Superior temporal gyrus (tissue), 1 donor: ENCODE data around the gene COBLL1.
"Not testable (repeated sequence)": the region's sequence is repeated elsewhere in the genome, so short reads cannot be mapped to it uniquely, and the experiment has no call there.

ENCODE experiments used
- DNase-seq: peaks from one replicate; pipeline ENCODE4 v3.0.0-alpha.2; 2016; ENCODE audit errors: extremely low spot score

The COBLL1 gene

DNA sequence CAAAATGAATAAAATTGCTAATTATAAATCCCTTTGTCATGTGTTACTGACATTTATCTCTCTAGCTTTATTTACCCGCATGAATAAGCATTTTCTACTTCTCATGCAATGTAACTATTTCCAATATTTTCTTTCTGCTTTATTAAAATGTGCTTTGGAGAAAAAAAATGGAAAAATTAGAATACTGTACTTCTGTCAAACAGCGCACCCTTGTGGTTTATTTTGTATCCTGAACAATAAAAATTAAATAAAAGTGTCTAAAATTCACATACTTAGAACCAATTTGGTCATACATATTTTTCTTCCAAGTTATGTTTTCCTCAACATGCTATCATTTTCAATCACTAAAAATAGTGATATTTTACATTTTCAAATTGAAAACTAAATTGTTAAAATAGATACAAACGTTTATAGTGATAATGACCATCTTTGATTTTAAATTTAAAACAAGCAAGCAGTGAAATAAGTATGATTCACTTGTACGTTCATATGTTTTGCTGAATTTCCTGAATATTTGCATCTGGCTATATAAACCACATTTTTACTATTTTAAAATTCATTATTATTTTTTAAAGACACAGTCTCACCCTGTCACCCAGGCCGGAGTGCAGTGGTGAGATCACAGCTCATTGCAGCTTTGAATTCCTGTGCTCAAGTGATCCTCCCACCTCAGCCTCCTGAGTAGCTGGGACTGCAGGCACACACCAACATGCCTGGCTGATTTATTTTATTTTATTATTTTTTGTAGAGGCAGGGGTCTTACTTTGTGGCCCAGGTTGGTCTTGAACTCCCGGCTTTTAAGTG is 124.4 kb downstream of the COBLL1 start:
- peak; percentile 71 for DNase-seq

GRCh38 chr2:164714471-164714870 is 127.2 kb downstream of the COBLL1 start:
- DNase-seq: no peak

DNA sequence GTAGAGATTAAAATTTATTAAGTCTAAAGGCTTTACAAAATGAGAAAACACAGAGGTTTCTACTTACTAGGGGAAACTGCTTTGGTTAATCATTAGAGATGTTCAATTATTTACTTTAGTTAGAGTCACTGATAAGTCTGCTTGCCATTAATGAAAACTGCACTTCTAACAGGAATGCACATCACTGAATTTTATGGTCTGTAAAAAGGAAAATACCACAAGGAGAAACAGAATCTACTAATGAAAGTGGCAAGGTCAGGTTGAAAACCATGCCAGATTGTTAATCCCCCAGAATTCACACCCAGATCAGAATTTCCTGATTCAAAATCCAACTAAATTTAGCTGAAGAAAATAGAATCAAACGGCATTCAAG is 129.9 kb downstream of the COBLL1 start:
- no peak for DNase-seq

DNA sequence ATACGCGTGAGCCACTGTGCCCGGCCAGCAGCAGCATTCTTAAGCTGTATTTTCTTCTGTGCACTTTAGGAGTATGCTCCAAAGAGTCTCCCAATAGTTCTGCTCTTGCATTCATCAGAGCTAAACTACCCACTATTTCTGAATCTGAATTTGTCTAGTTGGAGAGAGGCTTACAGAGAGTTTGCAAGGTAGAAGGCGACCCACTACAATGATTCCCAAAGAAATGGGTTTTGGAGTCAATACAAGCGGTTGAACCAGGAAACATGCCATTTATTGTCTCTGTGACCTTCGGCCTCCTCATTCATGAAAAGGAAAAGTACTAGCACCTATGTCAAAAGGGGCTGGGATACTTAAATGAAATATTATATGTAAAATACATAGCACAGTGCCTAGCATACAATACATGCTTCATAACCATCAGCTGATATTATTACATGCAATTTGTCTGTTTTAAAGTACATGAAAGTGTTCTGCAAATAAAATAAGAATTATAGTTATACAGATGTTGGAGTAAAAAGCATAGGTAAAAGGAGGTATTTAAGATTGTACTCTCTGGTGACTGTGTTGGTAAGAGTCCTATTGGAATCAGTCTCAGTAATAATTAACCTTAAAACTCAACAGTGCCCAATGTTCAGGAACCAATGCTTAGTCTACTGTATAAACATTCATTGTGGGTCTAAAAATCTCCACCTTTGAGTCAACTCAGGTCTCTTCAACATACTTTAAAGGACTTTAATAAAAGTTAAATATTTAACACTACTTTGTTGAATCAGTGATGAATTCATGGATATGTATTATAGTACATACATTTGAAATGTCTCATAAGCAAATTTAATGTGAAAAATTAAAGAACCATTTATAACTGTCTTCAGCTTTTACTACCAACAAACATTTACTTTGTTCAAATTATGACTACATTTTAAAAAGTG is 130.5 kb downstream of the COBLL1 start:
- DNase-seq: no peak

DNA sequence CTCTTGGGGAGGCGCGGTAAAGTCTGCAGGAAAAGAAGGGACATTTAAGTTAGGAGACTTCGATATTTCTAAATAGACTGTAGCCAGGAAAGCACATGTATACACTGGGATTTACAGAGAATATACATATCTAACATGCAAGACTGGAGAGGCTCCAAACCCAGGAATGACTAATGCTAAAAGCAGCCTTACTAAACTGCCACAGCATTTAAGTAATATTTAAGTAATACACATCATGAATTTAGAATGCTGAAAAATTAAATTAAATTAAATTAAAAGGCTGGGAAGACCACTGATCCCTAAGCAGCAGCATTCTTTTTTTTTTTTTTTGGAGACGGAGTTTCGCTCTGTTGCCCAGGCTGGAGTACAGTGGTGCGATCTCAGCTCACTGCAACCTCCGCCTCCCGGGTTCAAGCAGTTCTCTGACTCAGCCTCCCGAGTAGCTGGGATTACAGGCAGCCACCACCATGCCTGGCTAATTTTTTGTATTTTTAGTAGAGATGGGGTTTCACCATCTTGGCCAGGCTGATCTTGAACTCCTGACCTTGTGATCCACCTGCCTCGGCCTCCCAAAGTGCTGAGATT is 131.3 kb downstream of the COBLL1 start:
- DNase-seq: not testable (repeated sequence)

DNA sequence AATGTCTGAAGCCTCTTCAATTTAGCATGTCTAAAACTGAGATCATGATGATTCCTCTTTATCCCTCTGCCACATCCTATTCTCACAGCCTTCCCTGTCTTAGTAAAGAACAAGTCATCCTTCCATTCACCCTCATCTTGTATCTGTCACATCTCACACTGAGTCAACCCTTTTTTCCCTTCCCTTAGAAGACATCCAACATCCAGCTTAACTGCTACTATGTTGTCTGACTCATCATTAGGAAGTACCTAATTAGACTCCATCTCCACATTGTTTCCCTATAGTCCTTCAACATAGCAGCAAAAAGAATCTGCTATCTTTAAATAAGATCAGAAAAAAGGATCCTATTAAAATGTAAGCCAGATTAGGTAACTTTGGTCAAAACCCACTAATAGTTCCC is 135.1 kb downstream of the COBLL1 start:
- DNase-seq: no peak

- DNase-seq: no peak
Observed at GRCh38 chr2:164705412-164706167, 136.0 kb downstream of the COBLL1 start.

DNA sequence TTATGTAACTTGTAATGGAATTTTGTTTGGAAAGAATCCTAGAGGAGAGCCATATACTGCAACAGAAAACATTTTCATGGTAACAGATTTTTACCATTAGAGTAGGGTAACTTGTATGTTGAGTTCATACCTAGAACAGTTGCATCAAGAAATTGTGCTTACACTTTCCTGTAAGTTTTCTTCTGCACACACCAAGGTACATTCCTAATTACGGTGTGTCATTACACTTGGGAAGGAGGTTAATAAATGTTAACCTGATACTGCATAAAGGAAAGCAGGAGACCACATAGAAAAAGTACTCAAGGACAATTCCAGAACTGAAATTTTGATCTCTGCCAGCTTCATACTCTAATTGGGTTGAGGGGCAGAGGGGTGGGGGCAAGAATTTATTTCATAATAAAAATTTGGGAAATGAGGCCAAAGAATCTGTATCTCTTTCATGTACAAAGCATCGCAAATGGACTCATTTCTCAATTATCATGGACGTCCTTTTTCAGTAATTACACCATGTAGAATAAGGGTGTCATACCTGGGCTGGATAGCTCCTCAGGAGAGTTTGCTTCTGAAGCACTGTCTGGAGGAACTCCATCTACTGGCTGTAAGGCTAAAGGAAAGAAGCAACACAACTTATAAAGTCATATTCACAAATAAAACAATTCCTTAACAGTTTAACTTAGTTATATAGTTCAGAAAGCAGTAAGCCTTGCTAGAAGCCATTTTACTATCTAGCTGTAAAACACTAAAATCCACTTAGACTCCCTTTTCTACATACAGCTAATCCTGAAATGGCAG is 137.5 kb downstream of the COBLL1 start:
- DNase-seq: no peak

DNA sequence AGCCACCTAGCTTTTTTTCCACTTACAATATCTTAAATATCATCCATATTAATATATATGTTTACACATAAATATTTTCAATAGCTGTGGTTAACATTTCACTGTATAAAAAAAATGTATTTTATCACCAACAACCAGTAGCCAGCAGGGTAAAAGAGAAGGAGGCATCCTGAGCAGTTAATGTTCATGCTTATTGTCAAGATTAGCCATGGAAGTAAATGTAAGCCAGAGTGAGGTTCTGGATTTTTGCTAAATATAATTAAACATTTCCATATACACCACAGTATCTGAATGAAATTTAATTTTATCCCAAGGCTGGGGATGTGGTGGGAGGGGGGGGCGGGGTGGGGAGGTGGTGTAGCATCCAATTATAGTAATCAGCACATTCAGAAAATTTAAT is 140.1 kb downstream of the COBLL1 start:
- no peak for DNase-seq

DNA sequence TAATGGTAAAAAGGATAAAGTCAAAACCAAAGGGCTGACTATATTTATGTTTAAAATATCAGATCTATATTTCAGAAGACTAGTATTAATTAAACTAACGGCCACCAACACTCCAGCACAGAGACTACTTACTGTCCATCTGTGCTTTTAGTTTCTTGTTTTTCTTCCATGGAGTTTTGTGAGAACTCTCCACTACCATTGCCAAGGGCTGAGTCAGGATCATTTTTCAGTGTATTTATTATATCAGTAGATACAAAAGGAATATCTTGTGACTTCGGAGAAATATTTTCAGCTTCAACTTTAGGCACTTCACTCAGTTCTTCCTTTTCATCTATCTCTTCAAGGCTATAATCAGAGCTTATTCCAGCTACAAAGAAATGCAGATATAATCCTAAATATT is 141.2 kb downstream of the COBLL1 start:
- DNase-seq: no peak

- peak; percentile 38 for DNase-seq
Observed at GRCh38 chr2:164697688-164698461, 143.7 kb downstream of the COBLL1 start.

GRCh38 chr2:164696634-164697033 is 145.0 kb downstream of the COBLL1 start:
- no peak for DNase-seq

GRCh38 chr2:164694275-164694695 is 147.3 kb downstream of the COBLL1 start:
- DNase-seq: no peak

GRCh38 chr2:164693834-164694233 is 147.8 kb downstream of the COBLL1 start:
- DNase-seq: no peak

- DNase-seq: no peak
Observed at GRCh38 chr2:164693390-164693789, 148.2 kb downstream of the COBLL1 start.

GRCh38 chr2:164692958-164693357 is 148.7 kb downstream of the COBLL1 start:
- DNase-seq: no peak

DNA sequence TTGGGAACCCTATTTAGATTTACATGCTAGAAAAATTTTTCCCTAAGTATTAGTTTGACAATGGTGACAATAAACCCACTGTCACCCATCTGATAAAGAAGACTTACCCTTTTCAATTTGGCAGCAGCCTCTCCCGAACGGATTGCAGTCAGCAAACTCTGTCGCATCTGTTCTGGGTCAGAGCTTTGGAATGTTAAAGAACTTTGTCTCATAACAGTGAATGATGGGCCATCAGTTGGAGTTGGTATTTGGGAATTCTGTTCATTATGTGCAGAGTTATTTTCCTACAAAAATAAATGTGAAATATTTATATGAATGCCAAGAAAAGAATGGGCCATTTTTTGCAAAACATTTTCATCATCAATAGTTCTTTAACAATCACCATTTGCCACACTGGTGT is 149.5 kb downstream of the COBLL1 start:
- no peak for DNase-seq

DNA sequence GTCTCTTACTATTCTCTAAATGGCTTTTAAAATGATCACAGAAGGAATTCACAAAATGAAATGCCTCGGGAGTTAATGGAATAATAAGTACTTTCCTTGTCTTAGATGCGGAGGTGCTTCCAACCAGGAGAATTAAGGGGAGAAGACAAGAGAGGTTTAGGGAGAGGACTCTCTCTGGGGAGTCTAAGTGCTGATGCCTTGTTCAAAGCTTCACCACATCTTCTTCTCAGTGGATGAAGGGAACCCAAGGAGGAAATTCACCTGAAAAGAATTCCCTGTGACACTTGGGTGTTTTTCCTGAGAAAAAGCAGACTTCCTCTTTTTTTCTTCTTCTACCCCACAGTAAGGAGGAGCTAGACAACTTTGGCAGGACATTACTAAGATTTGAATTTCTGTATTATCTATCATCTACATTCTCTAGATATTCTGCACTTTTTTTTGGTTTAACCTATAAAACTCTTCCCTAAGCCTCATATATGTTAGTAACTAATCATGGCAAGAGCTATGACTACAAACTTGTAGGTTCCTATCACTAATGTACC is 150.2 kb downstream of the COBLL1 start:
- no peak for DNase-seq

DNA sequence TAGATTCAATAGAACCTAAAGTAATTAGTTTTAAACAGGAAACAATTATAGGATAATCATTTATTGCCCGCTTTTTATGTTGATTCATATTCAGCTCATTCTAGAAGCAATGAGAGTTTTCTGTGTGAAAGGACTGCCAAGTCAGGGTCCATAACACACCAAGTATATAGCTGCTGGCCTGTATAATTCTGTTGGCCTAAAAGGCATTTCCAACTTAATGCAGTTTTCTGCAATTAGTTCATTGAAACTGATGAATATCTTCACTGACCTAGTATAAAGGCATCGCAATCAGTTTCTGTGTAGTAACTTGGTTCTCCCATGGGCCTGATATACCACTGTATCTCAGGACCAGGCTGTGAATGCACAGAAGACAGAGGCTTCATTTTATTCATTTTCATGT is 151.3 kb downstream of the COBLL1 start:
- DNase-seq: no peak

GRCh38 chr2:164688896-164689419 is 152.7 kb downstream of the COBLL1 start:
- no peak for DNase-seq
